ENCODE data around the gene TLE2. TPM values are rescaled to one million over a fixed set of nuclear protein-coding genes. Genes with fewer than 3 reads are reported as not detected.

Gene TLE2
- total RNA-seq: 10 to 100 TPM; 70.5 to 76.6 TPM
- 30.2 TPM for polyA plus RNA-seq (ENCODE audit: insufficient read depth, low read depth, low replicate concordance)
- long read RNA-seq, donor 1, partial matches to known transcripts: 7 of 8 reads
- long read RNA-seq, donor 1, other reads (novel, unspliced or antisense): 0 of 8 reads
- long read RNA-seq, donor 2, partial matches to known transcripts: 0 of 2 reads
- long read RNA-seq, donor 2, other reads (novel, unspliced or antisense): 0 of 2 reads

GRCh38 chr19:3029065-3029923, at the start of gene TLE2:
Gene TLE2 (minus strand): TSS chr19:3029280. CDS start chr19:3028904, 376 bp downstream.
- intact Hi-C loops (cut with DNase I; ENCODE audit: low total_unique reads): no loop called here
- peak within 1 kb of the TSS; percentile 58 to 69 for H3K4me3 ChIP-seq
- no peaks in the 10 kb centered on the region for H3K27me3 ChIP-seq
- TF ChIP-seq POLR2A (IDR thresholded peaks at IDR 0.05): no peak
- TF ChIP-seq, protein P1, sequence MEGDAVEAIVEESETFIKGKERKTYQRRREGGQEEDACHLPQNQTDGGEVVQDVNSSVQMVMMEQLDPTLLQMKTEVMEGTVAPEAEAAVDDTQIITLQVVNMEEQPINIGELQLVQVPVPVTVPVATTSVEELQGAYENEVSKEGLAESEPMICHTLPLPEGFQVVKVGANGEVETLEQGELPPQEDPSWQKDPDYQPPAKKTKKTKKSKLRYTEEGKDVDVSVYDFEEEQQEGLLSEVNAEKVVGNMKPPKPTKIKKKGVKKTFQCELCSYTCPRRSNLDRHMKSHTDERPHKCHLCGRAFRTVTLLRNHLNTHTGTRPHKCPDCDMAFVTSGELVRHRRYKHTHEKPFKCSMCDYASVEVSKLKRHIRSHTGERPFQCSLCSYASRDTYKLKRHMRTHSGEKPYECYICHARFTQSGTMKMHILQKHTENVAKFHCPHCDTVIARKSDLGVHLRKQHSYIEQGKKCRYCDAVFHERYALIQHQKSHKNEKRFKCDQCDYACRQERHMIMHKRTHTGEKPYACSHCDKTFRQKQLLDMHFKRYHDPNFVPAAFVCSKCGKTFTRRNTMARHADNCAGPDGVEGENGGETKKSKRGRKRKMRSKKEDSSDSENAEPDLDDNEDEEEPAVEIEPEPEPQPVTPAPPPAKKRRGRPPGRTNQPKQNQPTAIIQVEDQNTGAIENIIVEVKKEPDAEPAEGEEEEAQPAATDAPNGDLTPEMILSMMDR (IDR thresholded peaks at IDR 0.05): no peak
- no peaks in the 10 kb centered on the region for H3K9me3 ChIP-seq
- H3K36me3 ChIP-seq (ENCODE audit: low read depth, missing control alignments): no peaks in the 10 kb centered on the region
- H3K4me1 ChIP-seq: peaks cover 15% of the 10 kb centered on the region
- 11 to 26% methylated on average over 4 to 18 of the region's 85 CpGs for WGBS, 2 donors
- peak within 1 kb of the TSS; percentile 1 to 66 for H3K27ac ChIP-seq
- no peak for DNase-seq

DNA sequence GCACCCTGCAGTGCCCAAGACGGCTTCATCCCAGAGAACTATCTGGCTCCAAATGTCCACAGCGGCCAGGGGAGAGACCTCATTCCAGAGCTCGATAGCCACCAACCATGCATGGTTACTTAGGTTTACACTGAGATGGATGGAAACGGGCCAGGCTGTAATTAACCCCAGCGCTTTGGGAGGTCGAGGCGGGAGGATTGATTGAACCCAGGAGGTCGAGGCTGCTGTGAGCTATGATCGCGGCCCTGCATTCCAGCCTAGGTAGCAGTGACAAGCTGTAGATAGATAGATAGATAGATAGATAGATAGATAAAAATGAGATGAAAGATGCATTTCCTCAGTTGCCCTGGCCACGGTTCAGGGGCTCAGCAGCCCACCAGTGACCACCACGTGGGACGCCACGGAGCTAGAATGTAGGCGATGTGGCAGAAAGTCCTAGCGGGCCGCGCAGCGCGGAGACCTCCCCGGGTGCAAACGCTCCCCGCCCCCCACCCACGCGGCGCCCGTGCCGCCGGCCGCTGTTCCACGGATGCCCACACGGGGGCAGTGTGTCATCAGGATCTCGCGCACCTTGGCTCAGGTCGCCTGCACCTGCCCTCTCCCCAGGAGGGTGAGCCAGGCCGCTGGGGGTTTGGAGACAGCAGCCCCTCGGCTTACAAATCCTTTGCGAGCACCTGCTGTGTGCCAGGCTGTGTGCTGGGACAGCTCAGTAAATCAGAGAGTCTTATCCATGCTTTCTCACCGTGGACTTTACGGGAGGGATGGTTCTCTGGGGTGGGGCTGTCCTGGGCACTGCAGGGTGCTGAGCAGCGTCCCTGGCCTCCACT, 46.7 kb upstream of the TLE2 start:
- intact Hi-C loops (cut with DNase I; ENCODE audit: low total_unique reads): loop anchor here (10.0 kb wide), 1 partner anchor 89 kb away; no protein-coding TSS in a partner anchor
- Histone ChIP-seq H3K4me1 (peaks cover 8% of the 10 kb centered on the region), H3K27me3 (no peaks in the 10 kb centered on the region), H3K4me3 (no peak overlapping the region), H3K9me3 (no peaks in the 10 kb centered on the region), H3K36me3 (ENCODE audit: low read depth, missing control alignments) (no peaks in the 10 kb centered on the region), H3K27ac (no peak overlapping the region)
- no peak for TF ChIP-seq POLR2A (IDR thresholded peaks at IDR 0.05)
- TF ChIP-seq, protein P1 (IDR thresholded peaks at IDR 0.05): peak; percentile 88 to 99 (median 94)
- DNase-seq: peak; percentile 72
- WGBS, 2 donors: 6 to 15% methylated on average over 20 to 26 of the region's 41 CpGs

DNA sequence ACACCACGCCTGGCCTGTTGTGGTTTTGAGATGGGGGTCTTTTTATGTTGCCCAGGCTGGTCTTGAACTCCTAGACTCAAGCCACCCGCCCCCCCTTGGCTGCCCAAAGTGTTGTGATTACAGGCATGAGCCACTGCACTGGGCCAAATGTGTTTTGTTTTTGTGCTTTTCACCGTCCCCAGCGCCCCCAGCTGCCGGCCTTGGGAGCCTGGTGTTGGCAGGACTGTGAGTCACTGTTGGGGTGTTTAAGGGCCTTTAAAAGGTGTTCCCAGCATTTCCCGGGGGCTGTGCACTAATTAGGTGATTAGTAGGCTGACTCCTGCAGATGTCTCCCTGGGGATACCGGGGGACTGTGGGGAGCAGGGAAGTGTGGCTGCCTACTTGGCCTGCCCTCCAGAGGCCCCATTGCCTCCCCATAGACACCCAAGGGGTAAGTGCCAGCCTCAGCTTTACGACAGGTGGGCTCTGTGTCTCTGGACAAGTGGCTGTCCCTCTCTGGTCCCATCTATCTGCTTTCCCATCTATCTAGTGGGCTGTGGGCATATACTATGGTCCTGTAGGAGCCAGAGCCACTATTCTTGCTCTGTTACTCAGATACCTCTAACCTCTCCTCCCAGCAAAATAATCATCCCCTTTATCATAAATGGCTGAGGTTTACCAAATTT, 45.0 kb upstream of the TLE2 start:
- no peaks in the 10 kb centered on the region for H3K9me3 ChIP-seq
- no peaks in the 10 kb centered on the region for H3K27me3 ChIP-seq
- TF ChIP-seq, protein P1 (IDR thresholded peaks at IDR 0.05): peak in 1 of 3 experiments; percentile 16
- TF ChIP-seq POLR2A (IDR thresholded peaks at IDR 0.05): no peak
- H3K4me3 ChIP-seq: no peak overlapping the region
- H3K27ac ChIP-seq: no peak overlapping the region
- peak; percentile 53 for DNase-seq
- intact Hi-C loops (cut with DNase I; ENCODE audit: low total_unique reads): loop anchor here (10.0 kb wide), 1 partner anchor 91 kb away; no protein-coding TSS in a partner anchor
- WGBS, 2 donors: 46 to 61% methylated on average over 5 to 8 of the region's 8 CpGs
- peaks cover 8% of the 10 kb centered on the region for H3K4me1 ChIP-seq
- no peaks in the 10 kb centered on the region for H3K36me3 ChIP-seq (ENCODE audit: low read depth, missing control alignments)

DNA sequence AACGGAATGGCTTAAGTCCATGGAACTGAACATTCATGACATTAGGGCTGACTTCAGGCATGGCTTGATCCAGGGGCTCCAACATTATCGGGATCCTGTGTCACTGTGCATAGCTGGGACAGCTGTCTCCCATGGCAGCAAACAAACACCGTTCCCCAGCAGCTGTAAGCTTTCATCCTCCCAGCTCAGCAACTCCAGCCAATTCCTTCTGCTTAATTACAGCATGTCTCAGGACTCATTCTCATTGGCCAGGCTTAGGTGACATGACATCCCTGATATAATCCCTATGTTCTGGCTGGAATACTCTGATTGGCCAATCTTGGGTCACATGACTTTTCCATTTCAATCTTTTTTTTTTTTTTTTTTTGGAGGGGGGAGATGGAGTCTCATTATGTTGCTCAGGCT, 44.1 kb upstream of the TLE2 start:
- intact Hi-C loops (cut with DNase I; ENCODE audit: low total_unique reads): loop anchor here (10.0 kb wide), 1 partner anchor 92 kb away; no protein-coding TSS in a partner anchor
- TF ChIP-seq POLR2A (IDR thresholded peaks at IDR 0.05): no peak
- TF ChIP-seq, protein P1 (IDR thresholded peaks at IDR 0.05): no peak
- WGBS, 2 donors: 44 to 46% methylated on average over 3 of the region's 3 CpGs
- H3K27me3 ChIP-seq: no peaks in the 10 kb centered on the region
- no peak overlapping the region for H3K27ac ChIP-seq
- H3K4me3 ChIP-seq: no peak overlapping the region
- DNase-seq: no peak
- H3K4me1 ChIP-seq: peaks cover 8% of the 10 kb centered on the region
- no peaks in the 10 kb centered on the region for H3K36me3 ChIP-seq (ENCODE audit: low read depth, missing control alignments)
- no peaks in the 10 kb centered on the region for H3K9me3 ChIP-seq

Measured in testis (tissue), 5 donors.